HEK293 (cell line): ENCODE measurements around the gene AKNA.

Experiments
- OVOL3 ChIP-seq: fragments of 450-650 bp; formaldehyde crosslinking; IDR thresholded peaks from 2 replicates; pipeline ENCODE4 v1.5.1; 2016; ENCODE audit warnings: missing biosample characterization, missing genetic modification characterization
- SCRT1 ChIP-seq: fragments of 450-650 bp; formaldehyde crosslinking; IDR thresholded peaks from 2 replicates; pipeline ENCODE4 v1.5.1; 2016; ENCODE audit warnings: missing biosample characterization, missing genetic modification characterization, borderline replicate concordance
- ZBTB20 ChIP-seq: fragments of 450-650 bp; formaldehyde crosslinking; IDR thresholded peaks from 2 replicates; pipeline ENCODE4 v1.5.1; 2016; ENCODE audit warnings: missing biosample characterization, missing genetic modification characterization
- TF ChIP-seq, protein P1 (sequence below): fragments of 450-650 bp; formaldehyde crosslinking; IDR thresholded peaks from 2 replicates; pipeline ENCODE4 v1.5.1; 2016; ENCODE audit warnings: missing biosample characterization, missing genetic modification characterization

DNA sequence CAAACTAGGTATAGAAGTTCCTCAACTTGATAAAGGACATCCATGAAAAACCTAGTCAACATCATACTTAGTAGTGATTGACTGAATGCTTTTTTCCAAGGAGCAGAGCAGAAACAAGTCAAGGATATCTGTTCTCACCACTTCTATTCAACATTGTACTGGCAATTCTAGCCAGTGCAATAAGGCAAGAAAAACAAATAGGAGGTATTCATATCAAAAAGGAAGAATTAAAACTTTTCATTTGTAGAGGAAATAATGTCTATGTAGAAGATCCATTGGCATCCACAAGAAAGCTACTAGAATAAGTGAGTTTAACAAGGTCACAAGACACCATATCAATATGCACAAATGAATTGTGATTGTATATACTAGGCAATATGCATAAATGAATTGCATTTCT is 93.1 kb downstream of the AKNA start:
- no peak for TF ChIP-seq SCRT1 (tag by site-specific recombination)
- TF ChIP-seq, protein P1, sequence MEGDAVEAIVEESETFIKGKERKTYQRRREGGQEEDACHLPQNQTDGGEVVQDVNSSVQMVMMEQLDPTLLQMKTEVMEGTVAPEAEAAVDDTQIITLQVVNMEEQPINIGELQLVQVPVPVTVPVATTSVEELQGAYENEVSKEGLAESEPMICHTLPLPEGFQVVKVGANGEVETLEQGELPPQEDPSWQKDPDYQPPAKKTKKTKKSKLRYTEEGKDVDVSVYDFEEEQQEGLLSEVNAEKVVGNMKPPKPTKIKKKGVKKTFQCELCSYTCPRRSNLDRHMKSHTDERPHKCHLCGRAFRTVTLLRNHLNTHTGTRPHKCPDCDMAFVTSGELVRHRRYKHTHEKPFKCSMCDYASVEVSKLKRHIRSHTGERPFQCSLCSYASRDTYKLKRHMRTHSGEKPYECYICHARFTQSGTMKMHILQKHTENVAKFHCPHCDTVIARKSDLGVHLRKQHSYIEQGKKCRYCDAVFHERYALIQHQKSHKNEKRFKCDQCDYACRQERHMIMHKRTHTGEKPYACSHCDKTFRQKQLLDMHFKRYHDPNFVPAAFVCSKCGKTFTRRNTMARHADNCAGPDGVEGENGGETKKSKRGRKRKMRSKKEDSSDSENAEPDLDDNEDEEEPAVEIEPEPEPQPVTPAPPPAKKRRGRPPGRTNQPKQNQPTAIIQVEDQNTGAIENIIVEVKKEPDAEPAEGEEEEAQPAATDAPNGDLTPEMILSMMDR, result no peak
- no peak for TF ChIP-seq OVOL3 (tag by site-specific recombination)
- TF ChIP-seq ZBTB20 (tag by site-specific recombination), result no peak
